PC-3 (cell line): ENCODE results near the gene GPC6.

Experiments used
- CTCF ChIP-seq: fragments of 300-600 bp; sonication (generic); conservative IDR thresholded peaks from 2 replicates; pipeline ENCODE4 v1.5.1; 2017; ENCODE audit warnings: antibody characterized with exemption, low read depth, mild to moderate bottlenecking, low read length
- EZH2phosphoT487 ChIP-seq: fragments of 300-600 bp; sonication (generic); IDR thresholded peaks from 2 replicates; pipeline ENCODE4 v1.6.1; 2018; ENCODE audit warnings: mild to moderate bottlenecking, antibody characterized with exemption, low read length, borderline replicate concordance

- no peak for TF ChIP-seq CTCF
- TF ChIP-seq EZH2phosphoT487 = no peak
These were observed 539.2 kb downstream of the GPC6 start for GRCh38 chr13:93765811-93766210.
